ENCODE data around the gene ADAMTSL2. TPM values are rescaled to one million over a fixed set of nuclear protein-coding genes. Genes with fewer than 3 reads are reported as not detected.

The ADAMTSL2 gene
- total and polyA plus RNA-seq, 9 donors = 2.3 to 5.5 (median 4.7) TPM

GRCh38 chr9:133492061-133493021 lies 42.2 kb upstream of the ADAMTSL2 start:
- WGBS (ENCODE audit: insufficient coverage) = 41% methylated on average over 30 of the region's 33 CpGs
- Histone ChIP-seq H3K27ac (ENCODE audit: low read length) (peak overlapping the region; percentile 83), H3K36me3 (ENCODE audit: control insufficient read depth, insufficient read depth, low read length) (no peaks in the 10 kb centered on the region), H3K4me1 (ENCODE audit: control insufficient read depth, insufficient read depth, low read length) (peaks cover 57% of the 10 kb centered on the region), H3K9me3 (replicated peaks; ENCODE audit: control insufficient read depth, low read depth, low read length) (no peaks in the 10 kb centered on the region), H3K27me3 (ENCODE audit: control insufficient read depth, insufficient read depth, low read length) (peaks cover 17% of the 10 kb centered on the region), H3K4me3 (ENCODE audit: low read length) (no peak overlapping the region)
- DNase-seq = peak; percentile 89

GRCh38 chr9:133493428-133493827 lies 41.1 kb upstream of the ADAMTSL2 start:
- H3K27ac ChIP-seq (ENCODE audit: low read length) = no peak overlapping the region
- H3K27me3 ChIP-seq (ENCODE audit: control insufficient read depth, insufficient read depth, low read length) = peaks cover 17% of the 10 kb centered on the region
- no peak for DNase-seq
- no peaks in the 10 kb centered on the region for H3K36me3 ChIP-seq (ENCODE audit: control insufficient read depth, insufficient read depth, low read length)
- no peak overlapping the region for H3K4me3 ChIP-seq (ENCODE audit: low read length)
- H3K4me1 ChIP-seq (ENCODE audit: control insufficient read depth, insufficient read depth, low read length) = peaks cover 49% of the 10 kb centered on the region
- H3K9me3 ChIP-seq (replicated peaks; ENCODE audit: control insufficient read depth, low read depth, low read length) = no peaks in the 10 kb centered on the region
- WGBS (ENCODE audit: insufficient coverage) = 76% methylated on average over 11 of the region's 11 CpGs

- peaks cover 54% of the 10 kb centered on the region for H3K4me1 ChIP-seq (ENCODE audit: control insufficient read depth, insufficient read depth, low read length)
- H3K27ac ChIP-seq (ENCODE audit: low read length) = no peak overlapping the region
- WGBS (ENCODE audit: insufficient coverage) = 90% methylated on average over 23 of the region's 23 CpGs
- no peak overlapping the region for H3K4me3 ChIP-seq (ENCODE audit: low read length)
- no peak for DNase-seq
- H3K27me3 ChIP-seq (ENCODE audit: control insufficient read depth, insufficient read depth, low read length) = peaks cover 22% of the 10 kb centered on the region
- H3K9me3 ChIP-seq (replicated peaks; ENCODE audit: control insufficient read depth, low read depth, low read length) = no peaks in the 10 kb centered on the region
- no peaks in the 10 kb centered on the region for H3K36me3 ChIP-seq (ENCODE audit: control insufficient read depth, insufficient read depth, low read length)
Measured at GRCh38 chr9:133493845-133494540, 40.5 kb upstream of the ADAMTSL2 start.

- Histone ChIP-seq H3K27me3 (ENCODE audit: control insufficient read depth, insufficient read depth, low read length) (peaks cover 28% of the 10 kb centered on the region), H3K4me3 (ENCODE audit: low read length) (no peak overlapping the region), H3K9me3 (replicated peaks; ENCODE audit: control insufficient read depth, low read depth, low read length) (no peaks in the 10 kb centered on the region), H3K4me1 (ENCODE audit: control insufficient read depth, insufficient read depth, low read length) (peaks cover 61% of the 10 kb centered on the region), H3K27ac (ENCODE audit: low read length) (no peak overlapping the region), H3K36me3 (ENCODE audit: control insufficient read depth, insufficient read depth, low read length) (no peaks in the 10 kb centered on the region)
- no peak for DNase-seq
- 60% methylated on average over 21 of the region's 24 CpGs for WGBS (ENCODE audit: insufficient coverage)
Measured at GRCh38 chr9:133494636-133495326, 39.7 kb upstream of the ADAMTSL2 start.

- Histone ChIP-seq H3K36me3 (ENCODE audit: control insufficient read depth, insufficient read depth, low read length) (no peaks in the 10 kb centered on the region), H3K4me3 (ENCODE audit: low read length) (no peak overlapping the region), H3K9me3 (replicated peaks; ENCODE audit: control insufficient read depth, low read depth, low read length) (no peaks in the 10 kb centered on the region), H3K27ac (ENCODE audit: low read length) (no peak overlapping the region), H3K4me1 (ENCODE audit: control insufficient read depth, insufficient read depth, low read length) (peaks cover 61% of the 10 kb centered on the region), H3K27me3 (ENCODE audit: control insufficient read depth, insufficient read depth, low read length) (peaks cover 26% of the 10 kb centered on the region)
- no peak for DNase-seq
- WGBS (ENCODE audit: insufficient coverage) = 85% methylated on average over 24 of the region's 24 CpGs
Measured at GRCh38 chr9:133495327-133496293, 38.9 kb upstream of the ADAMTSL2 start.

GRCh38 chr9:133496861-133497842 lies 37.4 kb upstream of the ADAMTSL2 start:
- Histone ChIP-seq H3K27me3 (ENCODE audit: control insufficient read depth, insufficient read depth, low read length) (peaks cover 26% of the 10 kb centered on the region), H3K9me3 (replicated peaks; ENCODE audit: control insufficient read depth, low read depth, low read length) (peaks cover 12% of the 10 kb centered on the region), H3K4me3 (ENCODE audit: low read length) (no peak overlapping the region), H3K4me1 (ENCODE audit: control insufficient read depth, insufficient read depth, low read length) (peaks cover 48% of the 10 kb centered on the region), H3K36me3 (ENCODE audit: control insufficient read depth, insufficient read depth, low read length) (no peaks in the 10 kb centered on the region), H3K27ac (ENCODE audit: low read length) (no peak overlapping the region)
- WGBS (ENCODE audit: insufficient coverage) = 53% methylated on average over 28 of the region's 35 CpGs
- DNase-seq = no peak

- H3K4me3 ChIP-seq (ENCODE audit: low read length) = no peak overlapping the region
- no peak overlapping the region for H3K27ac ChIP-seq (ENCODE audit: low read length)
- no peaks in the 10 kb centered on the region for H3K36me3 ChIP-seq (ENCODE audit: control insufficient read depth, insufficient read depth, low read length)
- no peak for DNase-seq
- peaks cover 18% of the 10 kb centered on the region for H3K9me3 ChIP-seq (replicated peaks; ENCODE audit: control insufficient read depth, low read depth, low read length)
- WGBS (ENCODE audit: insufficient coverage) = 54% methylated on average over 18 of the region's 19 CpGs
- peaks cover 27% of the 10 kb centered on the region for H3K4me1 ChIP-seq (ENCODE audit: control insufficient read depth, insufficient read depth, low read length)
- peaks cover 26% of the 10 kb centered on the region for H3K27me3 ChIP-seq (ENCODE audit: control insufficient read depth, insufficient read depth, low read length)
Measured at GRCh38 chr9:133499132-133499891, 35.2 kb upstream of the ADAMTSL2 start.

GRCh38 chr9:133499892-133500270 lies 34.6 kb upstream of the ADAMTSL2 start:
- H3K9me3 ChIP-seq (replicated peaks; ENCODE audit: control insufficient read depth, low read depth, low read length) = peaks cover 18% of the 10 kb centered on the region
- no peak overlapping the region for H3K27ac ChIP-seq (ENCODE audit: low read length)
- H3K27me3 ChIP-seq (ENCODE audit: control insufficient read depth, insufficient read depth, low read length) = peaks cover 26% of the 10 kb centered on the region
- no peaks in the 10 kb centered on the region for H3K36me3 ChIP-seq (ENCODE audit: control insufficient read depth, insufficient read depth, low read length)
- DNase-seq = no peak
- no peak overlapping the region for H3K4me3 ChIP-seq (ENCODE audit: low read length)
- WGBS (ENCODE audit: insufficient coverage) = 69% methylated on average over 11 of the region's 12 CpGs
- peaks cover 21% of the 10 kb centered on the region for H3K4me1 ChIP-seq (ENCODE audit: control insufficient read depth, insufficient read depth, low read length)

All from muscle of leg (tissue), 11 donors.